Stimulated activated CD4-positive, alpha-beta T cell treated with anti-CD3 and anti-CD28 coated beads, Interleukin-1b, Interleukin-23, amount 100 ng/mL, for 1 hour (primary cell): ENCODE data around the gene SECISBP2.

Experiments used
- DNase-seq, 2 donors: peaks; one replicate each; pipeline ENCODE4 v3.0.0-alpha.2; 2020; ENCODE audit warnings: low read depth in 2 of 2

SECISBP2 gene

DNA sequence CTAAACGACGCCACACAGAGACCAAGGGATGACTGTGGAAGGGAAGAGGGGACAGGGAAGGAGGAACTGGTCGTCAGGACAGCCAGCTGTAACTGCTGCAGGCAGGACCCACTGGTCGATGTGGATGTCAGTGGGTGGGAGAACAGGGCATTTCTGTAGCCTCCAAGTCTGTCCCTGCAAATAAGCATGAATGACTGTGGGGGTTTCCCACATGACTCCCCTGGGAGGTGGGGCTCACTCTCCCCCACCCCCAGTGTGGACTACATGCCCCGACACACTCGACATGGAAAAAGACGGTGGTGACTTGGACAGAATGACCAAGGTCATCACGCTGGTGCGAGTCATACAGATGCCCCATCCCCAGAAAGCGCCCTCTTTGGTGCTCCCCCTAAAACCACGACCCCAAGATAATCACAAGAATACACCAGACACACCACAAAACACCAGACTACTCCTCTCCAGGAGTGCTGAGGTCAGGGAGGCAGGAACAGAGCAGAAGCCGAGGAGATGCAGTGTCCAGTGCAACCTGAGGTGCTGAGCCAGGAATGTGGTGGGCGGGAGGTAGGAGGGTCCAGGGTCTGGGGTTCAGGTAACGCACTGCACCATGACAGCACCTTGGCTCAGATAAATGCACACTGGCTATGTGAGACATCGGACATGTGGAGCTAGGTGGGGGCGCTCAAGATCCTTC is 64.9 kb downstream of the SECISBP2 start:
- DNase-seq, result no peak

GRCh38 chr9:89383721-89384300 is 65.5 kb downstream of the SECISBP2 start:
- DNase-seq, result no peak

DNA sequence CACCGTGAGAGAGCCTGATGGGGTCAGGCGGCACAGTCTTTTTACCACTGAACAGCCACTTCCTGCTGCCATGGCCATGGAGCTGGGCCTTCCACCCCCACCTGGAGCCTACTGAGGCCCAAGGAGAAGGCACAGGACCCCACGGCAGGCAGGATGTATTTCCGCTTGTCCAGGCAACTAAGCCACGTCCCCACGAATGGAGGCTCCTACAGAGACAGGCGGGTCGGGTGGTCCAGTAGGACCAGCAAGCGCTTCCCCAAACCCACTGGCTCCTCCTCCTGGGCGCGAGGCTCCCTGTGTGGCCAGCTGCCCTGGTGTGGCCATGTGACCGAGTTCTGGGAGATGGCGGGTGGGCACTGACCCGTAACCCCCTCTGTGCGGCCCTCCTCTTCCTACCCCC is 66.5 kb downstream of the SECISBP2 start:
- no peak for DNase-seq

DNA sequence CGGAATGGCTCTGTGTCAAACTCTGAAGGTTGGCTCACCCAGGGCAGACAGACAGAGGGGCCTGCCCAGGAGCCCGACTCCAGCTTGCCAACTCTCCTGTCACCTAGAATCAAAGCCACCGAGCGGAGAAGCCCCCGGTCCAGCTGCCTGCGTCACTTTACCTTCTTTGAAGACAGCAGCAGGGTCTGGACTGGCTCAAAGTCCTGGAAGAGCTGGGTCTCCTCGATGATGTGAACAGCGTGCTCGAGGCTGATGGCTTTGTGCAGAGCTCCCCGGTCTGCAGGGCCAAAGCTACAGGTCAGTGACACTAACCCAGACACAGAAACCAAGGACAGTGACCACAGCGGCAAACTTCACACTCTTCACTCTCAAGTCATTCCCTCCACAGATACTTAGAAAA is 67.9 kb downstream of the SECISBP2 start:
- DNase-seq, result no peak

- no peak for DNase-seq
These were observed 68.5 kb downstream of the SECISBP2 start for GRCh38 chr9:89386797-89387196.

DNA sequence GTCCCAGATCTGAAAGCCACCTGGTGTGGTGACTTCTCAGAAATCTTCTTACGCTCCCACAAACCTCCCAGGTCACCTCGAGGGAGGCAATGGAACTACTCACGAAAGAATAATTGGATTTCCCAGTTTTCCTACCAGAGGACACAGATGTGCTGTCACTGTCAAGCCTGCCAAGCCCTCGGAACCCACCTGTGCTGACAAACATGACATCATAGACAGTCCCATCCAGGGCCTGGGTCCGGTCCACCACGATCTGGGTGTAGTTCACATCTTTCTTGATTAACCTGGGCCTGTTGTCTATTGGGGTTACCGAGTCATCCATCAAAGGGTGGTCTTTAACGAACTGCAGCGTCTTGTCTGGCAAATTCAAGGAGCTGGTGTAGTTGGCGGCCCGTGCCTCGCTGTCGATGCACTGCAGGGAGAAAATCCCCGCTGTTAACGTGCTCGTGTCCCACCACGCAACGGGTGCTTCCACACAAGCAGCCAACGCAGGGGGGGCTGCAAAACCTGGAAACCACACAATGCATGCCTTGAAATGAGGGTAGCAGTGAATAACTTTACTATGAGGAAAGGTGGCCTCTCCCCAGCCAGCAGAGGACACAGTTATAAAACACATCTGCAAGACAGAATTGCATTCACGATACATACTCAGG is 69.0 kb downstream of the SECISBP2 start:
- DNase-seq, result no peak

DNA sequence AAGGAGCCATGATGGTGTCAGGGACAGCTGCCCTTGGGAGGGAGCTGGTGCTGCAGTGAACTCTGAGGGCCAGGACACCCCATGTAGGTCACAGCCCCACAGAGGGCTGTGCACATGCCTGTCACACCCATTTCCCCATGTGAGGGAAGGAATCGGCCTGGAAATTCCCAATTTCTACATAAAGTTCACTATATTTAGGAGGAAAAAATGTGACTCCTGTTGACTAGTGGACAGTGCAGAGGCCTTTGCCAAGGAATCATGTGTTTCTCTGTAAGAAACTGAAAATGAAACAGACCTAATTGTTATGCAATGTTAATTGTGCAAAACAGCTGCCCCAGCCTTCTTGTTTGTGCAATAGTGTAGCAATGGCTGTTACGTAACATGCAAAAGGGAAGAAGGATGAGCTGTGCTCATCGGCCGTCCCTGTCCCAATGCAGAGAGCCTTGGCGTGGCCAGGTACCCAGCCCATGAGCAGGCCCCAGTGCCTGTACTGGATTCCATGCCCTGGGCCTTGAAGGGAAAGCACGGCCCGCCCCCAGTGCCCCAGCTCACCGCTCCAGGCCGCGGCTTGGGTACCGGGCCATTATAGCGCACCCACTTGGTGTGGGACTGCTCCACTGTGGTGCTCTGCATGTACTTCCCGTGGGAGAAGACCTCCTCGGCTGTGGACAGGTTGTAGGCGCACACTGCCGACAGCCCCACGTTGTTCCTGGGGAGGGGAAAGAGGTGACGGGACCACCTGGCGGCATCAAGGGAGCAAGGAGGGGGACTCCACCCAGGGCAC is 70.0 kb downstream of the SECISBP2 start:
- no peak for DNase-seq

- no peak for DNase-seq
These were observed 70.5 kb downstream of the SECISBP2 start for GRCh38 chr9:89388868-89389177.

DNA sequence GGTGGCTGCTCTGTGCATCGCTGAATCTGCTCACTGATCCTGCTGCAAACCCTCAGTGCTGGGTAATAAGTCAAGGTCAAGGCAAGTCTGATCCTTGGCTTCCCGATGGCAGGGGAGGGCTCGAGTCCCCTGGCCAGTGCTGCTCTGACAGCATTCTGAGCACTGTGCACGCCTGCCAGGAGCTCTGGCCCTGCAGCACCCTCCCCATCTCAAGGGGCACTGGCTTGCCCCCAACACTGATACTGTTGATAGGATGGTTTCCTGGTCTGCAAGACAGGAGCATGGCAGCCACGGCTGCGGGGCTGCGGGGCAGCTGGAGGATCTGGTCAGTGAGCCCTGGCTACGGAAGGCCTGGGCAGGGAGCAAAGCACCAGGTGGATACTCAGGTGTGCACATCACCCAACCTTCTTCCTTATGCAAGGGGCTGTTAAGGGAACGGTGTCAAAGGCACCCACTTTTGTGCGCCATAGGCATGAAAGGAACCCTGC is 71.8 kb downstream of the SECISBP2 start:
- DNase-seq, result no peak

DNA sequence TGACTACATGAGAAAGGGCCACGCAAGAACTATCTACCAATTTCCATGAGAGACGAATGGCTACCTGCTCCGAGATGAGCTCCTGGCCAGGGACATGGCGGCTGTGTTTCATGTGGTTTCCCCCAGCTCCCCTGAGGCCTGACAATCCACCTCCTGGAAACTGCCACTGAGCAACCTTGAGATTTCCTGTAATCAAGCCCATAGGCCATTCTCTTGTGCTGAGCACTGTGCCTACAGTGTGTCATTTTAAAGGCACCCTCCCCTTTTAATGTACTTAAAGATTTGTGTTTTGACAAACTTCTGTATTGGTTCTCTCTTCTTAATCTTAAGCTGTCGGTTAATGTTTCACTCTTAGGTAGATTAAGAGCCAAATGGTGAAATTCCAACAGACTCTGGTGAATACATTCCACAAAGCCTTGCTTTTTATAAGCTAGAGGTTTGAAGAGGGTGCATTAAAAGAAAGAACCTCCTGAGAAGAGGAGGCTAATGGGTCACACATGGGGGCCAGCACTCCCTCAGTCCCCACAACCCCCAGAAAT is 72.3 kb downstream of the SECISBP2 start:
- DNase-seq, result no peak

- DNase-seq, result no peak
These were observed 73.3 kb downstream of the SECISBP2 start for GRCh38 chr9:89391585-89391984.

DNA sequence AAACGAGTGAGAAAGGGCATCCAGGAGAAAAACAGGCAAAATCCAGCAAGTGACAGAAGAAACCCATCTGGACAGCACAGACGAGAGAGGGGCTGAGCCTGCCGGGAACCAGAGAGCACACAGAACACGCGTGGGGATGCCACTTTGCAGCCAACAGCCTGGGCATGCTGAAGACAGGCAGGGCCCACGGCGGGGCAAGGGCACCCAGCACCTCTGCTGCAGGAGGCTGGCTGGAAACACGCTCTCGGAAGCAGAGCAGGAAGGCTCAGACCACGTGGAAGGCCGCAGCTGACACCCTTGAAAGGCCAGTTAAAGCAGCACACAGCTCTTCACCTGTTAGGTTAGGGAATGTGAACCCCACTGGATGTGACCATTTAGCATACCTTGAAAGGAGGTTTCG is 76.1 kb downstream of the SECISBP2 start:
- DNase-seq, result no peak

DNA sequence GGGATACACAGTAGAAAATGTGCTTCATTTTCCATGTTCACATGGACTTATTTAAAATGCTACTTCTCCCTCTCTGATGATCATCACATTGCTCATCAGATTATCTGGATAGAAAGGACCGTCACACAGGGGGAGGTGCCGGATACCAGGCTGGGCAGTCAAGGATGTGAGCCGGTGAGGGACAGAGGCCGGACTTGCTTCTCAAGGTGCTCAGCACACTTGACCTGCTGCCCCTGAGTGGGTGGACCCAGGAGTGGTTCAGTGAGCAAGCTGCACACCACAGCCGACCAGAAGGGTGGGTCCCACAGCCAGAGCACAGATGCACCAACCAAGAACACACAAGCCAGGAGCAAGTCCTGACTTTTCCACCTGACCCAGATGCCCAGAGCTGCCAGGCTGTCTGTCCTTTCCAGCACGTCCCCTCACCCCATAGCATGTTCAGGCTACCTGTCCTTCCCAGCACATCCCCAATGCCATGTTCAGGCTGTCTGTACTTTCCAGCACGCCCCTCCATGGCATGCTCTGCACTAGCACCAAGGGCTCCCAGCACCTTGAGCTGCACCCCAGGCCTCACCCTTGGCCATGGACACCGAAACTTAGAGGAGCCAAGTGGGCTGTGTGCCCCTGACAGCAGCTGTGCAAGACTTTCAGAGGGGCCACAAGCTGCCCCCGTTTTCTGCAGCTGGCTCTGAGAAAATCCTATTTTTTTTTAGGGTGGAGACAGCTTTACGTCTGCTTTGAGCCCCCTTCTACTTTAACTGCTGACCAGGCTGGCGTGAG is 77.8 kb downstream of the SECISBP2 start:
- DNase-seq, result no peak

GRCh38 chr9:89397471-89397870 is 79.2 kb downstream of the SECISBP2 start:
- no peak for DNase-seq

GRCh38 chr9:89398621-89399020 is 80.3 kb downstream of the SECISBP2 start:
- DNase-seq, result no peak

DNA sequence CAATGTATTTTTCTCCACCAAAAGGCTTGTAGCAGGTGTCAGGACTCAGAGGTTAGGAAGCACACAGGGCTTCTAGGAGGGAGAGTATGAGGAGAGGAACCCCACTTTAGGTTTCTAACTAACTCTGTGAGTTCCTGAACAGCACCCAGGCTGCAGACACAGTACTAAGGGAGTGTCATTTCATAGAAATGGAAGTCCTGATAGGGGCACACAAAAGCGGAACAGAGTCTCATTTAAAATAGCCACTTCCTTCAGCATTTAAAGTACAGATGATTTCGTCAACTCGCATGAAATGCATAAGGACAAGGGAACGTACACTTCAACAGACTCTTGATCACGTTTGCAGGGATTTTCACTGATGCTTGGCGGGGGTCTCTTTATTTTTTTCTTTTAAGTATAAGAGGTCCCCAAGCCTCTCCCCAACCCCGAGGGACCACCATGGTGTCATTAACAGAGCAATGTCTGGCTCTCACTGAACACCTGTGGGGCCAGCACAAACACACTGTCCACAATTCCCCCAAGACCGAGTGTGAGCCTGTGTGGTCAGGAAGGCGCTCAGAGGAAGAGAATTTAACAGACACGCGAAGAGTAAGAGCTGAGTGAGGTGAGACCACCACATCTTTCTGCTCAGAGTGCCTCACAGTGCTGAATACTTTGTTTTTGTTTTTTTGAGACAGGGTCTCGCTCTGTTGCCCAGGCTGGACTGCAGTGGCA is 82.3 kb downstream of the SECISBP2 start:
- DNase-seq, result no peak

- DNase-seq, result no peak
These were observed 84.6 kb downstream of the SECISBP2 start for GRCh38 chr9:89402695-89403427.

DNA sequence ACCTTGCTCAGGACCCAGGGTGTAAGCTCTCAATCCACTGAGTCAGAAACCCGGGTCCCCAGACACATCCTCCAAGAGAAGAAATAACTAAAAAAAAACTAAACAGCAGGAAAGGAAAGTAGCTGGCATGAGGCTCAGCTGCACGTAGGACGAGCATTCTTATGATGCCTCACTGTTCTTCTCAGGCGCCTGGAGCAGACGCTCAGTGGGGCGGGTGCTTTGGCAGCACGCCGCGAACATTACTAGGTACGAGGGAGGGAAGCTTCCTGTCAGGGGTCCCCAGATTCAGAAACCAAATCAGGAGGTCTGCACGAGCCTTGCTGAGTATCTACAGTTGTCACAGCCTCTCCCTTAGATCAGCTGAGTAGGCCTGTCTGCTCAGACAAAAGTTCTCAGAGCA is 85.8 kb downstream of the SECISBP2 start:
- no peak for DNase-seq

- DNase-seq, result no peak
These were observed 87.5 kb downstream of the SECISBP2 start for GRCh38 chr9:89405826-89406225.

DNA sequence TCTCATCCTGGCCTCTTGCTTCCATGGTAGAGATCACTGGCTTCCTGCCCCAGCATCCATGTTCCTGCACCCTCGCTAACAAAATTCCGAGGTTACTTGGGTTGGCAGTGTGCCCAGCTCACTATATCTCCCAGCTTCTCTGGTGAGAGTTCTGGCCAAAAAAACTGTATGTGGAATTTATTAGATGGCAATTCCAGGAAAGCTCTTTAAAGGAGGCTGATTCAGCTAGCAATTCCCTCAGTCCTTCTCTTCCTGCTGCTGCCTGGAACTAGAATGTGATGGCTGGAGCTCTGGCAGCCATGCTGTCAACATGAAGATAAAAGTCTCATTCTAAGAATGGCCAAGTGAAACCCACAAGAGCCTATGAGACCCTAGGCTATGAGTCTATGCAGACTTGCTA is 88.8 kb downstream of the SECISBP2 start:
- DNase-seq, result no peak
